ENCODE results near the gene NHERF2. TPM values are rescaled to one million over a fixed set of nuclear protein-coding genes. Genes with fewer than 3 reads are reported as not detected.

Gene NHERF2
- 52.4 and 55.7 TPM in 2 replicates for total RNA-seq

GRCh38 chr16:2026461-2027023 is at the start of gene NHERF2:
Gene NHERF2, plus strand, starts transcription at chr16:2026902. Its CDS starts 104 bp downstream, at chr16:2027006.

GRCh38 chr16:1981398-1981836 is 45.3 kb upstream of the NHERF2 start, which contains the start of gene NOXO1:
Gene NOXO1, minus strand, starts transcription at chr16:1981469. Its CDS starts 290 bp downstream, at chr16:1981179.

GRCh38 chr16:1983544-1984346 is 43.0 kb upstream of the NHERF2 start, which contains the start of gene GFER:
Gene GFER, plus strand, starts transcription at chr16:1984193. Its CDS starts 26 bp downstream, at chr16:1984219.

GRCh38 chr16:1989209-1990100 is 37.2 kb upstream of the NHERF2 start, which contains the start of gene SYNGR3:
Gene SYNGR3, plus strand, starts transcription at chr16:1989970. Its CDS starts 133 bp downstream, at chr16:1990103.

GRCh38 chr16:2009791-2010510 is 16.8 kb upstream of the NHERF2 start, which contains the start of gene ZNF598:
Gene ZNF598, minus strand, starts transcription at chr16:2009821.

GRCh38 chr16:2019518-2019920 is 7.2 kb upstream of the NHERF2 start, which contains the start of gene NPW:
Gene NPW, plus strand, starts transcription at chr16:2019785.

GRCh38 chr16:2047330-2048115 is 20.8 kb downstream of the NHERF2 start, which contains the start of the genes NTHL1 and TSC2:
Gene NTHL1, minus strand, starts transcription at chr16:2047834. Its CDS starts 11 bp downstream, at chr16:2047823.
Gene TSC2, plus strand, starts transcription at chr16:2047985. Its CDS starts 631 bp downstream, at chr16:2048616.

Other genes starting within 250 kb of the NHERF2 start
- gene SPSB3, start 244.3 kb upstream of the NHERF2 start, total RNA-seq, result 45.2 and 60.4 TPM in 2 replicates
- 67.3 and 75.4 TPM in 2 replicates for gene NUBP2, start 243.9 kb upstream of the NHERF2 start, total RNA-seq
- under 0.01 TPM in 1 of 2 replicates, not detected in the other for gene IGFALS, start 233.2 kb upstream of the NHERF2 start, total RNA-seq
- gene HAGH, start 200.1 kb upstream of the NHERF2 start, total RNA-seq, result 70.3 and 94.3 TPM in 2 replicates
- gene FAHD1, start 199.7 kb upstream of the NHERF2 start, total RNA-seq, result 70.3 and 124 TPM in 2 replicates
- not detected in 2 replicates for gene MEIOB, start 154.7 kb upstream of the NHERF2 start, total RNA-seq
- gene HS3ST6, start 108.5 kb upstream of the NHERF2 start, total RNA-seq, result not detected in 2 replicates
- gene MSRB1, start 83.7 kb upstream of the NHERF2 start, total RNA-seq, result 6.5 and 8.7 TPM in 2 replicates
- gene RPL3L, start 72.2 kb upstream of the NHERF2 start, total RNA-seq, result not detected in 2 replicates
- gene NDUFB10, start 67.4 kb upstream of the NHERF2 start, total RNA-seq, result 133 and 143 TPM in 2 replicates
- gene RPS2, start 62.1 kb upstream of the NHERF2 start, total RNA-seq, result 1,957 and 2,987 TPM in 2 replicates
- gene RNF151, start 60.0 kb upstream of the NHERF2 start, total RNA-seq, result not detected in 2 replicates
- 33.7 and 61.0 TPM in 2 replicates for gene TBL3, start 54.8 kb upstream of the NHERF2 start, total RNA-seq
- gene NOXO1, start 45.4 kb upstream of the NHERF2 start, total RNA-seq, result 0.13 and 0.16 TPM in 2 replicates
- gene GFER, start 42.7 kb upstream of the NHERF2 start, total RNA-seq, result 11.1 and 12.3 TPM in 2 replicates
- gene SYNGR3, start 36.9 kb upstream of the NHERF2 start, total RNA-seq, result 0.65 and 2.8 TPM in 2 replicates
- gene ZNF598, start 17.1 kb upstream of the NHERF2 start, total RNA-seq, result 11.2 and 24.5 TPM in 2 replicates
- 0.16 TPM in 1 of 2 replicates, not detected in the other for gene NPW, start 7.1 kb upstream of the NHERF2 start, total RNA-seq
- 23.5 and 61.5 TPM in 2 replicates for gene NTHL1, start 20.9 kb downstream of the NHERF2 start, total RNA-seq
- 32.4 and 79.5 TPM in 2 replicates for gene TSC2, start 21.1 kb downstream of the NHERF2 start, total RNA-seq
- gene PKD1, start 109.0 kb downstream of the NHERF2 start, total RNA-seq, result 36.4 and 82.1 TPM in 2 replicates
- 0.49 and 0.88 TPM in 2 replicates for gene RAB26, start 121.7 kb downstream of the NHERF2 start, total RNA-seq
- gene TRAF7, start 128.9 kb downstream of the NHERF2 start, total RNA-seq, result 59.9 and 113 TPM in 2 replicates
- 0.50 TPM in 1 of 2 replicates, not detected in the other for gene CASKIN1, start 169.7 kb downstream of the NHERF2 start, total RNA-seq
- 10.5 and 12.0 TPM in 2 replicates for gene MLST8, start 178.6 kb downstream of the NHERF2 start, total RNA-seq
- 2.1 and 5.0 TPM in 2 replicates for gene BRICD5, start 184.0 kb downstream of the NHERF2 start, total RNA-seq
- 10.7 and 14.7 TPM in 2 replicates for gene PGP, start 187.9 kb downstream of the NHERF2 start, total RNA-seq
- gene E4F1, start 196.7 kb downstream of the NHERF2 start, total RNA-seq, result 28.0 and 35.9 TPM in 2 replicates
- 0.32 and 0.63 TPM in 2 replicates for gene DNASE1L2, start 209.5 kb downstream of the NHERF2 start, total RNA-seq
- gene ECI1, start 224.7 kb downstream of the NHERF2 start, total RNA-seq, result 19.2 and 23.5 TPM in 2 replicates
- 42.6 and 62.1 TPM in 2 replicates for gene RNPS1, start 241.2 kb downstream of the NHERF2 start, total RNA-seq